ENCODE data around the gene TSPEAR. TPM values are rescaled to one million over a fixed set of nuclear protein-coding genes. Genes with fewer than 3 reads are reported as not detected.

Gene TSPEAR
- total and polyA plus RNA-seq, 2 of the 13 experiments (the other 11 are each of a cell fraction or from before 2014, with no cell fraction given), result 0.07 to 0.32 TPM

DNA sequence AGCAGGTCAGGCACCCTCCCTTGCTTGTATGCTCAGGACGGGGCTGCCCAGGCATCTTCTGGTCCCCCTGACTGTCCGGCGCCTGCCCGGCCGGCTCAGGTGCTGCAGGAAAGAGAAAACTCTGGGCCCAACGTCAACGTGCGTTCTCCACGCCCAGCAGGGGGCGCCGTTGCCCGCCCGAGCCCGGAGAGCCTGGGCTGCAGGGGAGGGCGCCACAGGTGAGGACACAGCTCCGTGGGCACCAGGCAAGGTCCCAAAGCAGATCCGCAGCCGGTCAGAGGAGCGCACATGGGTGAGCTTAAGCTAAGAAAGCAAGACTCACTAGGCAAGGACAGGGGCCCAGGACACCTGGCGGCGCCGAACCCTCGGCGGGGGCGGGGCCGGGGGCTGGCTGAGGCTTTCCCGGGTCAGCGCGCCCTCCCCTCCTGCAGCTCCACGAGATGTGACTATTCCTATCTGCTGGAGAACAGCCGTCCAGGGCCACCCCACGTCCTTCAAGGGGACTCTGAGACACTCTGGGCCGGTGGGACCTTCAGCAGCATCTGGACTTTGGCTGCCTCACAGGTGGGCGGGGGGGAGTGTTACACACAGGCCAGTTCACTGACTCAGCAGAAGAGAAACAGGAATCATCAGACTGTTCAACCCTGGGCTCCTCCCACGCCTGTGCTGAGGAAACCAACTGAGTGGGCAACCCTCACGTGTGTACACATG is 200.7 kb downstream of the TSPEAR start (continued):
- TF ChIP-seq, protein P1, sequence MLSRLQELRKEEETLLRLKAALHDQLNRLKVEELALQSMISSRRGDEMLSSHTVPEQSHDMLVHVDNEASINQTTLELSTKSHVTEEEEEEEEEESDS (CRISPR knock-in tag; IDR thresholded peaks at IDR 0.05; ENCODE audit: borderline replicate concordance), result no peak
- TF ChIP-seq NCOR1 (IDR thresholded peaks at IDR 0.05; ENCODE audit: borderline replicate concordance, low read length) (0 out of 2 replicates have a peak, but pooled peaks have one; percentile 45), ZFP36 (IDR thresholded peaks at IDR 0.05; ENCODE audit: borderline replicate concordance, low read depth, low read length, partially characterized antibody) (no peak), ZNF10 (CRISPR knock-in tag; IDR thresholded peaks at IDR 0.05; ENCODE audit: borderline replicate concordance, low read depth) (no peak), ZNF235 (CRISPR knock-in tag; IDR thresholded peaks at IDR 0.05; ENCODE audit: borderline replicate concordance) (peak; percentile 52; the same call in 1 of the 2 replicates), TARDBP (CRISPR knock-in tag; IDR thresholded peaks at IDR 0.05) (0 out of 2 replicates have a peak, but pooled peaks have one; percentile 12), ZSCAN12 (CRISPR knock-in tag; IDR thresholded peaks at IDR 0.05) (no peak), ZFP1 (CRISPR knock-in tag; IDR thresholded peaks at IDR 0.05) (no peak), ZFP91 (CRISPR knock-in tag; IDR thresholded peaks at IDR 0.05; ENCODE audit: borderline replicate concordance) (peak; percentile 79), HOXA5 (CRISPR knock-in tag; IDR thresholded peaks at IDR 0.05) (no peak), ZNF83 (CRISPR knock-in tag; IDR thresholded peaks at IDR 0.05; ENCODE audit: borderline replicate concordance) (no peak), HMGXB4 (CRISPR knock-in tag; IDR thresholded peaks at IDR 0.05; ENCODE audit: borderline replicate concordance in 1 of 2, low read depth in 1 of 2) (peak; percentile 57 to 58; a peak in 2 of 4 replicates), ZFY (CRISPR knock-in tag; IDR thresholded peaks at IDR 0.05) (peak; percentile 43; the same call in 1 of the 2 replicates), ZSCAN20 (CRISPR knock-in tag; IDR thresholded peaks at IDR 0.05; ENCODE audit: borderline replicate concordance) (no peak), MTF2 (CRISPR knock-in tag; IDR thresholded peaks at IDR 0.05; ENCODE audit: borderline replicate concordance) (no peak), ZSCAN25 (CRISPR knock-in tag; IDR thresholded peaks at IDR 0.05) (peak; percentile 86), ZNF644 (CRISPR knock-in tag; IDR thresholded peaks at IDR 0.05; ENCODE audit: low read depth) (no peak)
- TF ChIP-seq, protein P2, sequence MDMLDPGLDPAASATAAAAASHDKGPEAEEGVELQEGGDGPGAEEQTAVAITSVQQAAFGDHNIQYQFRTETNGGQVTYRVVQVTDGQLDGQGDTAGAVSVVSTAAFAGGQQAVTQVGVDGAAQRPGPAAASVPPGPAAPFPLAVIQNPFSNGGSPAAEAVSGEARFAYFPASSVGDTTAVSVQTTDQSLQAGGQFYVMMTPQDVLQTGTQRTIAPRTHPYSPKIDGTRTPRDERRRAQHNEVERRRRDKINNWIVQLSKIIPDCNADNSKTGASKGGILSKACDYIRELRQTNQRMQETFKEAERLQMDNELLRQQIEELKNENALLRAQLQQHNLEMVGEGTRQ (IDR thresholded peaks at IDR 0.05; ENCODE audit: low read depth, low read length), result no peak
- TF ChIP-seq, protein P2 (CRISPR knock-in tag; IDR thresholded peaks at IDR 0.05; ENCODE audit: borderline replicate concordance), result no peak
- TF ChIP-seq, protein P3, sequence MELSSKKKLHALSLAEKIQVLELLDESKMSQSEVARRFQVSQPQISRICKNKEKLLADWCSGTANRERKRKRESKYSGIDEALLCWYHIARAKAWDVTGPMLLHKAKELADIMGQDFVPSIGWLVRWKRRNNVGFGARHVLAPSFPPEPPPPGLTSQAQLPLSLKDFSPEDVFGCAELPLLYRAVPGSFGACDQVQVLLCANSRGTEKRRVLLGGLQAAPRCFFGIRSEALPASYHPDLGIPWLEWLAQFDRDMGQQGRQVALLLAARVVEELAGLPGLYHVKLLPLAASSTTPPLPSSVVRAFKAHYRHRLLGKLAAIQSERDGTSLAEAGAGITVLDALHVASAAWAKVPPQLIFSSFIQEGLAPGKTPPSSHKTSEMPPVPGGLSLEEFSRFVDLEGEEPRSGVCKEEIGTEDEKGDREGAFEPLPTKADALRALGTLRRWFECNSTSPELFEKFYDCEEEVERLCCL (CRISPR knock-in tag; IDR thresholded peaks at IDR 0.05; ENCODE audit: borderline replicate concordance), result no peak
